MCF 10A (cell line): ENCODE measurements around the gene PCDHA8. TPM values are rescaled to one million over a fixed set of nuclear protein-coding genes. Genes with fewer than 3 reads are reported as not detected.
"Not testable (repeated sequence)": the region's sequence is repeated elsewhere in the genome, so short reads cannot be mapped to it uniquely, and the experiment has no call there.

ENCODE experiments used
- BruUV-seq: library from RNA; stranded (reverse); fragments of 400-500 nt; replicated peaks from 2 replicates; lab custom pipeline; 2021; lab: Mats Ljungman, UMichigan
- CTCF ChIA-PET: fragments of 300-600 bp; sonication (Branson Sonifier 250); formaldehyde crosslinking; extraction: SDS; loops from one replicate; lab custom pipeline; 2021; ENCODE audit warnings: antibody characterized with exemption, inconsistent platforms; lab: Yijun Ruan, JAX
- POLR2A ChIA-PET: fragments of 300-600, 350-650 bp; sonication (Branson Sonifier 250); formaldehyde crosslinking; extraction: SDS; loops from one replicate; lab custom pipeline; 2020; ENCODE audit warnings: antibody characterized with exemption, inconsistent platforms; lab: Yijun Ruan, JAX
- DNase-seq: peaks from one replicate; pipeline ENCODE4 v3.0.0-alpha.2; 2018; ENCODE audit not compliant: unreplicated experiment
- H3K27ac Mint-ChIP-seq: one replicate; pipeline ENCODE4 v1.8.0; 2022; ENCODE audit warnings: mild to moderate bottlenecking, low read depth, mixed read lengths; ENCODE audit not compliant: unreplicated experiment
- H3K27me3 Mint-ChIP-seq: one replicate; pipeline ENCODE4 v1.8.0; 2022; ENCODE audit warnings: mixed read lengths; ENCODE audit not compliant: insufficient read depth, unreplicated experiment
- H3K36me3 Mint-ChIP-seq: one replicate; pipeline ENCODE4 v1.8.0; 2022; ENCODE audit warnings: mild to moderate bottlenecking, moderate library complexity, mixed read lengths; ENCODE audit not compliant: insufficient read depth, unreplicated experiment
- H3K4me1 Mint-ChIP-seq: one replicate; pipeline ENCODE4 v1.8.0; 2022; ENCODE audit warnings: mixed read lengths; ENCODE audit not compliant: insufficient read depth, unreplicated experiment
- H3K4me3 Mint-ChIP-seq: one replicate; pipeline ENCODE4 v1.8.0; 2022; ENCODE audit warnings: mild to moderate bottlenecking, moderate library complexity, mixed read lengths; ENCODE audit not compliant: unreplicated experiment
- H3K9me3 Mint-ChIP-seq: one replicate; pipeline ENCODE4 v1.8.0; 2022; ENCODE audit warnings: mixed read lengths; ENCODE audit not compliant: unreplicated experiment
- intact Hi-C: fragments of 100-400 bp; cut with micrococcal nuclease; formaldehyde crosslinking; loops from 2 replicates; pipeline ENCODE4 v1.14.1; 2022
- total RNA-seq: library from RNA; stranded (reverse); gene quantifications from 2 replicates; pipeline ENCODE4 v1.2.3, GENCODE V29; 2022
- TF ChIP-seq, protein P1 (sequence below): fragments of 200-600 bp; IDR thresholded peaks from one replicate; pipeline ENCODE4 v1.8.0; 2022; ENCODE audit warnings: antibody characterized with exemption, mild to moderate bottlenecking; ENCODE audit not compliant: unreplicated experiment

PCDHA8 gene
- total RNA-seq, 1 experiment from 2014 or later, result not detected

DNA sequence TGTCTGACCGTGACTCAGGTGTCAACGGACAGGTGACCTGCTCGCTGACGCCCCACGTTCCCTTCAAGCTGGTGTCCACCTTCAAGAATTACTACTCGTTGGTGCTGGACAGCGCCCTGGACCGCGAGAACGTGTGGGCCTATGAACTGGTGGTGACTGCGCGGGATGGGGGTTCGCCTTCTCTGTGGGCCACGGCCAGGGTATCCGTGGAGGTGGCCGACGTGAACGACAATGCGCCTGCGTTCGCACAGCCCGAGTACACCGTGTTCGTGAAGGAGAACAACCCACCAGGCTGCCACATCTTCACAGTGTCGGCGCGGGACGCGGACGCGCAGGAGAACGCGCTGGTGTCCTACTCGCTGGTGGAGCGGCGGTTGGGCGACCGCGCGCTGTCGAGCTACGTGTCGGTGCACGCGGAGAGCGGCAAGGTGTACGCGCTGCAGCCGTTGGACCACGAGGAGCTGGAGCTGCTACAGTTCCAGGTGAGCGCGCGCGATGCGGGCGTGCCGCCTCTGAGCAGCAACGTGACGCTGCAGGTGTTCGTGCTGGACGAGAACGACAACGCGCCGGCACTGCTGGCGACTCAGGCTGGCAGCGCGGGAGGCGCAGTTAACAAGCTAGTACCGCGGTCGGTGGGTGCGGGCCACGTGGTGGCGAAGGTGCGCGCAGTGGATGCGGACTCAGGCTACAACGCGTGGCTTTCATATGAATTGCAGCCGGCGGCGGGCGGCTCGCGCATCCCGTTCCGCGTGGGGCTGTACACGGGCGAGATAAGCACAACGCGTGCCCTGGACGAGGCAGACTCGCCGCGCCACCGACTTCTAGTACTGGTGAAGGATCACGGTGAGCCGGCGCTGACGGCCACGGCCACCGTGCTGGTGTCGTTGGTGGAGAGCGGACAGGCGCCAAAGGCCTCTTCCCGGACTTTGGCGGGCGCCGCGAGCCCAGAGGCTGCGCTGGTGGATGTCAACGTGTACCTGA, 29.5 kb downstream of the PCDHA8 start:
- H3K27ac Mint-ChIP-seq, result no peak overlapping the region
- no TSS peak for BruUV-seq
- no peak for DNase-seq
- TF ChIP-seq, protein P1, sequence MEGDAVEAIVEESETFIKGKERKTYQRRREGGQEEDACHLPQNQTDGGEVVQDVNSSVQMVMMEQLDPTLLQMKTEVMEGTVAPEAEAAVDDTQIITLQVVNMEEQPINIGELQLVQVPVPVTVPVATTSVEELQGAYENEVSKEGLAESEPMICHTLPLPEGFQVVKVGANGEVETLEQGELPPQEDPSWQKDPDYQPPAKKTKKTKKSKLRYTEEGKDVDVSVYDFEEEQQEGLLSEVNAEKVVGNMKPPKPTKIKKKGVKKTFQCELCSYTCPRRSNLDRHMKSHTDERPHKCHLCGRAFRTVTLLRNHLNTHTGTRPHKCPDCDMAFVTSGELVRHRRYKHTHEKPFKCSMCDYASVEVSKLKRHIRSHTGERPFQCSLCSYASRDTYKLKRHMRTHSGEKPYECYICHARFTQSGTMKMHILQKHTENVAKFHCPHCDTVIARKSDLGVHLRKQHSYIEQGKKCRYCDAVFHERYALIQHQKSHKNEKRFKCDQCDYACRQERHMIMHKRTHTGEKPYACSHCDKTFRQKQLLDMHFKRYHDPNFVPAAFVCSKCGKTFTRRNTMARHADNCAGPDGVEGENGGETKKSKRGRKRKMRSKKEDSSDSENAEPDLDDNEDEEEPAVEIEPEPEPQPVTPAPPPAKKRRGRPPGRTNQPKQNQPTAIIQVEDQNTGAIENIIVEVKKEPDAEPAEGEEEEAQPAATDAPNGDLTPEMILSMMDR, result no peak
- no peak overlapping the region for H3K4me3 Mint-ChIP-seq
- no peaks in the 10 kb centered on the region for H3K9me3 Mint-ChIP-seq
- ChIA-PET POLR2A (no interaction called here), CTCF (interaction anchor here (0.8 to 1.7 kb wide), 7 partner anchors 10 to 170 kb away, joined by 3 to 25 read pairs (median 4); partner anchors contain the start of genes PCDHA4 and PCDHA6)
- H3K4me1 Mint-ChIP-seq, result peaks cover 4% of the 10 kb centered on the region
- intact Hi-C loops, result no loop called here
- peaks cover 5% of the 10 kb centered on the region for H3K36me3 Mint-ChIP-seq
- no peaks in the 10 kb centered on the region for H3K27me3 Mint-ChIP-seq

DNA sequence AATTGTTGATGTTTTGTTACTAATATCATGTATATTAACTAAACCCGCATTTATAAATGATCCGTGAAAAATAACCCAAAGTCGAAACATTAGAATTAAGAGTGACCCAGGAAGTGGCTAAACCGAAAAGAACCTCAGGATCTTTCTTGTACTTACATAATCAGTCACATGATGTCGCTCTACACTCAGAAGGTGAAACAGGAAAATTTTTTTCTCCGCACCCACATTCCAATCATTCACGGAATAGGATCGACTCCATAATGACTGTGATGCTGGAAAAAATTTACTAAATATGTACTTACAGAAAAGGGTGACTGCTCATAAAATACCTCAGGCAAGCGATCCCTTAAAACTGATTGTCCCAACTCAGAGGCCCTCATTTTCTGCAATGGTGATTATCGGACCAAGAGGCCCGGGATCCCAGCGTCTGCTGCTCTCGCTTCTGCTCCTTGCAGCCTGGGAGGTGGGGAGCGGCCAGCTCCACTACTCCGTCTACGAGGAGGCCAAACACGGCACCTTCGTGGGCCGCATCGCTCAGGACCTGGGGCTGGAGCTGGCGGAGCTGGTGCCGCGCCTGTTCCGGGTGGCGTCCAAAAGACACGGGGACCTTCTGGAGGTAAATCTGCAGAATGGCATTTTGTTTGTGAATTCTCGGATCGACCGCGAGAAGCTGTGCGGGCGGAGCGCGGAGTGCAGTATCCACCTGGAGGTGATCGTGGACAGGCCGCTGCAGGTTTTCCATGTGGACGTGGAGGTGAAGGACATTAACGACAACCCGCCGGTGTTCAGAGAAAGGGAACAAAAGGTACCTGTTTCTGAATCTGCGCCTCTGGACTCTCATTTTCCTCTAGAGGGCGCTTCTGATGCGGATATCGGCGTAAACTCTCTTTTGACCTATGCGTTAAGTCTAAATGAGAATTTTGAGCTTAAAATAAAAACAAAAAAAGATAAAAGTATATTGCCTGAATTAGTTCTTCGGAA, 34.4 kb downstream of the PCDHA8 start, which contains the start of gene PCDHA12:
Gene PCDHA12, plus strand, starts transcription at position 224 of the 981 bp plus-strand sequence. Its CDS starts 165 bp downstream, at position 389.
- H3K9me3 Mint-ChIP-seq, result peaks cover 11% of the 10 kb centered on the region
- H3K4me3 Mint-ChIP-seq, result peak within 1 kb of the TSS; percentile 86
- H3K36me3 Mint-ChIP-seq, result peaks cover 12% of the 10 kb centered on the region
- ChIA-PET CTCF (interaction anchor here (0.6 to 5.9 kb wide), 63 partner anchors 9 to 1831 kb away, joined by 3 to 121 read pairs (median 4); partner anchors contain the start of genes HARS1, HARS2, PCDHA10 and PCDHA5), POLR2A (interaction anchor here (0.6 to 4.6 kb wide), 26 partner anchors 13 to 421 kb away, joined by 3 to 179 read pairs (median 4); partner anchors contain the start of genes HARS1, HARS2, IK and NDUFA2)
- TSS peak; percentile 79 for BruUV-seq
- H3K27ac Mint-ChIP-seq, result peak within 1 kb of the TSS; percentile 92
- peak; percentile 76 for DNase-seq
- intact Hi-C loops, result loop anchor here (1.0 kb wide), 3 partner anchors 51 to 165 kb away; partner anchors contain the start of gene PCDHAC1
- TF ChIP-seq, protein P1, result peak; percentile 68
- H3K27me3 Mint-ChIP-seq, result no peaks in the 10 kb centered on the region
- peaks cover 4% of the 10 kb centered on the region for H3K4me1 Mint-ChIP-seq

DNA sequence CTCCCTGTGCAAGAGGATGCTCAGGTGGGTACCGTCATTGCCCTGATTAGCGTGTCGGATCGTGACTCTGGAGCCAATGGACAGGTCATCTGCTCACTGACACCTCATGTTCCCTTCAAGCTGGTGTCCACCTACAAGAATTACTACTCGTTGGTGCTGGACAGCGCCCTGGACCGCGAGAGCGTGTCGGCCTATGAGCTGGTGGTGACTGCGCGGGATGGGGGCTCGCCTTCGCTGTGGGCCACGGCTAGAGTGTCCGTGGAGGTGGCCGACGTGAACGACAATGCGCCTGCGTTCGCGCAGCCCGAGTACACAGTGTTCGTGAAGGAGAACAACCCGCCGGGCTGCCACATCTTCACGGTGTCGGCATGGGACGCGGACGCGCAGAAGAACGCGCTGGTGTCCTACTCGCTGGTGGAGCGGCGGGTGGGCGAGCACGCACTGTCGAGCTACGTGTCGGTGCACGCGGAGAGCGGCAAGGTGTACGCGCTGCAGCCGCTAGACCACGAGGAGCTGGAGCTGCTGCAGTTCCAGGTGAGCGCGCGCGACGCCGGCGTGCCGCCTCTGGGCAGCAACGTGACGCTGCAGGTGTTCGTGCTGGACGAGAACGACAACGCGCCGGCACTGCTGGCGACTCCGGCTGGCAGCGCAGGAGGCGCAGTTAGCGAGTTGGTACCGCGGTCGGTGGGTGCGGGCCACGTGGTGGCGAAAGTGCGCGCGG, 35.7 kb downstream of the PCDHA8 start:
- H3K27me3 Mint-ChIP-seq, H3K4me1 Mint-ChIP-seq, H3K27ac Mint-ChIP-seq, BruUV-seq, DNase-seq, intact Hi-C loops: not testable (repeated sequence)
- Mint-ChIP-seq H3K4me3 (peak overlapping the region; percentile 86), H3K9me3 (peaks cover 17% of the 10 kb centered on the region), H3K36me3 (peaks cover 17% of the 10 kb centered on the region)
- ChIA-PET CTCF (interaction anchor here (1.1 to 5.9 kb wide), 12 partner anchors 11 to 186 kb away, joined by 3 to 121 read pairs (median 13); partner anchors contain the start of genes HARS1, HARS2, PCDHA10 and PCDHAC1), POLR2A (interaction anchor here (0.9 to 4.6 kb wide), 4 partner anchors 12 to 164 kb away, joined by 5 to 179 read pairs (median 33); partner anchors contain the start of gene PCDHAC1)
